HS-27A (cell line): ENCODE results near the gene CFP.

Experiments used
- DNase-seq: peaks from one replicate; pipeline ENCODE4 v3.0.0-alpha.2; 2012; ENCODE audit warnings: low read depth, missing footprints

Gene CFP

GRCh38 chrX:47637546-47638195, 7.9 kb upstream of the CFP start:
- DNase-seq: no peak

GRCh38 chrX:47634871-47635575, 5.3 kb upstream of the CFP start:
- no peak for DNase-seq

- DNase-seq: no peak
These were observed 4.2 kb upstream of the CFP start for GRCh38 chrX:47633689-47634590.

GRCh38 chrX:47632666-47633065, 2.9 kb upstream of the CFP start:
- DNase-seq: no peak

GRCh38 chrX:47631676-47632075, 1.9 kb upstream of the CFP start:
- no peak for DNase-seq

GRCh38 chrX:47628982-47629381, 748 bp downstream of the CFP start:
- DNase-seq: no peak

GRCh38 chrX:47625365-47625764, 4.4 kb downstream of the CFP start:
- no peak for DNase-seq

GRCh38 chrX:47623540-47624027, 6.1 kb downstream of the CFP start:
- DNase-seq: no peak

- DNase-seq: no peak
These were observed 7.9 kb downstream of the CFP start for GRCh38 chrX:47621851-47622250.

- no peak for DNase-seq
These were observed 9.4 kb downstream of the CFP start for GRCh38 chrX:47620303-47620685.

- DNase-seq: no peak
These were observed 10.0 kb downstream of the CFP start, which contains the start of gene SYN1 for GRCh38 chrX:47619486-47620302. TSS of gene SYN1 (minus strand) at chrX:47619857. CDS start at chrX:47619728, 129 bp downstream.

- DNase-seq: no peak
These were observed 10.7 kb downstream of the CFP start for GRCh38 chrX:47618923-47619485.

- DNase-seq: no peak
These were observed 15.1 kb downstream of the CFP start for GRCh38 chrX:47614618-47615017.

- DNase-seq: no peak
These were observed 16.6 kb downstream of the CFP start for GRCh38 chrX:47613082-47613481.

GRCh38 chrX:47612418-47612817, 17.3 kb downstream of the CFP start:
- DNase-seq: no peak

GRCh38 chrX:47611926-47612325, 17.8 kb downstream of the CFP start:
- no peak for DNase-seq

GRCh38 chrX:47611489-47611888, 18.2 kb downstream of the CFP start:
- no peak for DNase-seq

- DNase-seq: no peak
These were observed 19.2 kb downstream of the CFP start for GRCh38 chrX:47610511-47610910.

- no peak for DNase-seq
These were observed 21.5 kb downstream of the CFP start for GRCh38 chrX:47608130-47608810.

GRCh38 chrX:47607091-47607490, 22.6 kb downstream of the CFP start:
- no peak for DNase-seq

GRCh38 chrX:47605024-47605423, 24.7 kb downstream of the CFP start:
- DNase-seq: no peak
